HCT116 (cell line): ENCODE measurements around the gene SEMA5A. TPM values are rescaled to one million over a fixed set of nuclear protein-coding genes. Genes with fewer than 3 reads are reported as not detected.

Experiments used
- ATAC-seq: fragments of 200-7000 bp; cut with Tn5 transposase; 2 replicates; pipeline ENCODE4 v1.9.1; 2020; ENCODE audit warnings: mild to moderate bottlenecking, moderate library complexity
- BruUV-seq: library from RNA; stranded (reverse); fragments of 400-500 nt; replicated peaks from 2 replicates; lab custom pipeline; 2021; lab: Mats Ljungman, UMichigan
- CTCF ChIA-PET: fragments of 300-600 bp; sonication (Branson Sonifier 250); formaldehyde crosslinking; loops from one replicate; lab custom pipeline; 2021; ENCODE audit warnings: antibody characterized with exemption; lab: Charles Lee
- POLR2A ChIA-PET: fragments of 300-600, 350-600 bp; sonication (Branson Sonifier 250); formaldehyde crosslinking; loops from one replicate; lab custom pipeline; 2021; ENCODE audit warnings: antibody characterized with exemption; lab: Charles Lee
- RAD21 ChIA-PET, 2 experiments: fragments of 300-600 bp; sonication (Branson Sonifier 250); formaldehyde crosslinking; loops; one replicate each; lab custom pipeline; 2023; ENCODE audit warnings: low total read pairs in 2 of 2; ENCODE audit not compliant: uncharacterized antibody in 2 of 2, unreplicated experiment in 2 of 2, low non-redundant PET in 1 of 2; lab: Charles Lee
- DNase-seq: peaks from one replicate; pipeline ENCODE4 v3.0.0-alpha.2; 2010; ENCODE audit warnings: low read depth, low spot score
- H2AFZ ChIP-seq: fragments of 200-600 bp; shearing (Covaris generic), sonication (generic); 2 replicates; pipeline ENCODE4 v1.6.1; 2017; ENCODE audit warnings: low read depth, mixed run types, mixed read lengths, antibody characterized with exemption, low read length; ENCODE audit not compliant: poor library complexity, severe bottlenecking
- H3K27ac ChIP-seq: 2 replicates; pipeline ENCODE4 v1.5.1; 2012; ENCODE audit warnings: low read depth, low read length
- H3K27me3 ChIP-seq: fragments of 200-600 bp; sonication (generic); 2 replicates; pipeline ENCODE4 v1.6.1; 2016; ENCODE audit warnings: mixed run types, low read length, mixed read lengths; ENCODE audit not compliant: insufficient read depth
- H3K36me3 ChIP-seq, 2 experiments: fragments of 200-500 bp in 1 of 2; fragments of 200-600 bp in 1 of 2; sonication (Bioruptor generic) in 1 of 2; sonication (generic) in 1 of 2; 2 replicates each; pipeline versions ENCODE4 v1.5.1 to v1.6.1; 2014 to 2016; ENCODE audit warnings: low read length in 2 of 2, inconsistent platforms in 1 of 2, mixed read lengths in 1 of 2, mixed run types in 1 of 2; ENCODE audit not compliant: insufficient read depth in 2 of 2, control insufficient read depth in 1 of 2
- H3K4me1 ChIP-seq, 2 experiments: fragments of 200-600 bp in 1 of 2; sonication (generic) in 1 of 2; 2 replicates each; pipeline versions ENCODE4 v1.5.1 to v1.6.1; 2012 to 2017; ENCODE audit warnings: low read length in 2 of 2, inconsistent platforms in 1 of 2, mild to moderate bottlenecking in 1 of 2, mixed read lengths in 1 of 2, mixed run types in 1 of 2, moderate library complexity in 1 of 2; ENCODE audit not compliant: insufficient read depth in 2 of 2, control insufficient read depth in 1 of 2
- H3K4me2 ChIP-seq: fragments of 200-600 bp; sonication (generic); 2 replicates; pipeline ENCODE4 v1.6.1; 2017; ENCODE audit warnings: mixed run types, low read length, mixed read lengths
- H3K4me3 ChIP-seq, 2 experiments: fragments of 200-600 bp in 1 of 2; sonication (generic) in 1 of 2; replicated peaks in 1 of 2; 2 replicates each; pipeline ENCODE4 v1.5.1; 2011 to 2016; ENCODE audit warnings: low read length in 2 of 2, control low read depth in 1 of 2, low read depth in 1 of 2, mild to moderate bottlenecking in 1 of 2, mixed read lengths in 1 of 2, mixed run types in 1 of 2
- H3K79me2 ChIP-seq: fragments of 200-600 bp; sonication (generic); 2 replicates; pipeline ENCODE4 v1.6.1; 2017; ENCODE audit warnings: mild to moderate bottlenecking, mixed run types, low read length, moderate library complexity, mixed read lengths; ENCODE audit not compliant: insufficient read depth
- H3K9ac ChIP-seq: fragments of 200-600 bp; sonication (generic); 2 replicates; pipeline ENCODE4 v1.6.1; 2016; ENCODE audit warnings: low read length, mixed read lengths
- H3K9me2 ChIP-seq: fragments of 200-600 bp; sonication (generic), shearing (Covaris generic); 2 replicates; pipeline ENCODE4 v1.6.1; 2017; ENCODE audit warnings: mixed run types, mild to moderate bottlenecking, moderate library complexity; ENCODE audit not compliant: insufficient read depth
- H3K9me3 ChIP-seq, 2 experiments: fragments of 200-500 bp in 1 of 2; fragments of 200-600 bp in 1 of 2; sonication (Bioruptor generic) in 1 of 2; sonication (generic) in 1 of 2; 2 replicates each; pipeline ENCODE4 v1.6.1; 2014 to 2017; ENCODE audit warnings: low read length in 2 of 2, mixed read lengths in 2 of 2, inconsistent platforms in 1 of 2, low read depth in 1 of 2, mild to moderate bottlenecking in 1 of 2, mixed run types in 1 of 2, moderate library complexity in 1 of 2; ENCODE audit not compliant: control insufficient read depth in 1 of 2, insufficient read depth in 1 of 2
- H4K20me1 ChIP-seq: fragments of 200-600 bp; sonication (generic), shearing (Covaris generic); 2 replicates; pipeline ENCODE4 v1.6.1; 2017; ENCODE audit warnings: mixed run types, mild to moderate bottlenecking, moderate library complexity; ENCODE audit not compliant: insufficient read depth
- ATF3 ChIP-seq: IDR thresholded peaks from 2 replicates; pipeline ENCODE4 v1.6.1; 2012
- CBX3 ChIP-seq: IDR thresholded peaks from 2 replicates; pipeline ENCODE4 v1.6.1; 2012; ENCODE audit warnings: low read depth
- CTCF ChIP-seq, 3 experiments: fragments of 200-600 bp in 1 of 3; sonication (generic) in 1 of 3; IDR thresholded peaks in 2 of 3; conservative IDR thresholded peaks in 1 of 3; 2 replicates each; pipeline ENCODE4 v1.5.1; 2012 to 2017; ENCODE audit warnings: low read depth in 2 of 3, low read length in 2 of 3, antibody characterized with exemption in 1 of 3, borderline replicate concordance in 1 of 3, control low read depth in 1 of 3, mild to moderate bottlenecking in 1 of 3, mixed read lengths in 1 of 3, mixed run types in 1 of 3, moderate library complexity in 1 of 3; ENCODE audit not compliant: insufficient read depth in 1 of 3
- ELF1 ChIP-seq: IDR thresholded peaks from 2 replicates; pipeline ENCODE4 v1.6.1; 2012; ENCODE audit warnings: low read depth, borderline replicate concordance
- EZH2 ChIP-seq: fragments of 200-600 bp; sonication (generic); IDR thresholded peaks from 2 replicates; pipeline ENCODE4 v1.6.1; 2017; ENCODE audit warnings: antibody characterized with exemption, mixed run types
- FOSL1 ChIP-seq: IDR thresholded peaks from 2 replicates; pipeline ENCODE4 v1.6.1; 2012; ENCODE audit warnings: low read depth
- JUND ChIP-seq: IDR thresholded peaks from 2 replicates; pipeline ENCODE4 v1.6.1; 2012
- RAD21 ChIP-seq: IDR thresholded peaks from 2 replicates; pipeline ENCODE4 v1.6.1; 2012; ENCODE audit warnings: low read depth, mild to moderate bottlenecking
- SRF ChIP-seq: IDR thresholded peaks from 2 replicates; pipeline ENCODE4 v1.6.1; 2012; ENCODE audit warnings: low read depth
- ZBTB33 ChIP-seq: IDR thresholded peaks from 2 replicates; pipeline ENCODE4 v1.6.1; 2011; ENCODE audit warnings: mild to moderate bottlenecking, low read length, moderate library complexity; ENCODE audit not compliant: insufficient replicate concordance; ENCODE audit errors: extremely low read depth
- ZFX ChIP-seq: fragments of 450-650 bp; IDR thresholded peaks from 2 replicates; pipeline ENCODE4 v1.6.1; 2017
- intact Hi-C: fragments of 100-400 bp; cut with micrococcal nuclease; formaldehyde crosslinking; loops from 2 replicates; pipeline ENCODE4 v1.10.0; 2022
- total RNA-seq: library from RNA; stranded (reverse); gene quantifications from one replicate; pipeline ENCODE4 v1.2.1, GENCODE V29; 2021; ENCODE audit not compliant: unreplicated experiment
- TF ChIP-seq, protein P1 (sequence below): IDR thresholded peaks from 2 replicates; pipeline ENCODE4 v1.6.1; 2012
- TF ChIP-seq, protein P2 (sequence below): IDR thresholded peaks from 2 replicates; pipeline ENCODE4 v1.6.1; 2012; ENCODE audit warnings: low read depth

The SEMA5A gene
- total RNA-seq, 1 experiment from 2014 or later = 0.02 TPM

GRCh38 chr5:9496801-9497200, 49.1 kb downstream of the SEMA5A start:
- TF ChIP-seq CTCF (IDR thresholded peaks at IDR 0.05 in 2 of 3, conservative IDR thresholded peaks at IDR 0.05 in 1 of 3; ENCODE audit: borderline replicate concordance in 1 of 3, insufficient read depth in 1 of 3, low read depth in 2 of 3, low read length in 2 of 3) (no peak), ATF3 (no peak), FOSL1 (no peak), EZH2 (no peak), SRF (no peak), JUND (no peak)
- TF ChIP-seq, protein P1, sequence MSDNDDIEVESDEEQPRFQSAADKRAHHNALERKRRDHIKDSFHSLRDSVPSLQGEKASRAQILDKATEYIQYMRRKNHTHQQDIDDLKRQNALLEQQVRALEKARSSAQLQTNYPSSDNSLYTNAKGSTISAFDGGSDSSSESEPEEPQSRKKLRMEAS = no peak
- Histone ChIP-seq H3K79me2 (no peaks in the 10 kb centered on the region), H3K4me2 (no peak overlapping the region), H3K4me3 (no peak overlapping the region), H3K9me3 (peaks cover 0 to 24% of the 10 kb centered on the region in 2 experiments; a peak in 2 of 4 replicates), H3K9ac (no peak overlapping the region), H4K20me1 (no peaks in the 10 kb centered on the region), H3K9me2 (no peaks in the 10 kb centered on the region), H3K27me3 (no peaks in the 10 kb centered on the region), H2AFZ (no peak overlapping the region), H3K36me3 (no peaks in the 10 kb centered on the region), H3K4me1 (no peaks in the 10 kb centered on the region), H3K27ac (no peak overlapping the region)
- POLR2A ChIA-PET = no interaction called here
- DNase-seq (no peak), ATAC-seq (no peak)
- intact Hi-C loops = no loop called here
- RAD21 ChIA-PET = no interaction called here
- CTCF ChIA-PET = no interaction called here
- no TSS peak for BruUV-seq

DNA sequence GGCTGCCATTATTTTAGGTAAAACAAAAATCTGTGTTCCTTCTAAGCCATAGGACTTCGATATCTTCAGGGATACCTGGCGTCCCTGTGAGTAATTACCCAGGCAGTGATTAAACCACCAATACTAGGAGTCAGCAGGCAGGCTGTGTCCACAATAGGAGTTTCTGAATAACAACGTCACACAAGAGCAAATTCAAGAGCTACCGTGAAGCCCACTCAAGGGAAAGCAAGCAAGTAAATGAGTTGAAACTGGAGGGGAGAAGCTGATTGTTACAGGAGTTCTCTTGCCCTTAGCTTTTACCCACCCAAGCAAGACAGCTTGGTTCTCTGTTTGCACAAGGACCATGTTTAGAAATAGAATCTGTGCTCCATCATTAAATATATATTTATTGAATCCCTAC, 50.8 kb downstream of the SEMA5A start:
- DNase-seq = no peak
- ChIA-PET POLR2A (no interaction called here), RAD21 (no interaction called here), CTCF (no interaction called here)
- Histone ChIP-seq H4K20me1 (no peaks in the 10 kb centered on the region), H3K4me2 (no peak overlapping the region), H3K9me2 (no peaks in the 10 kb centered on the region), H3K79me2 (no peaks in the 10 kb centered on the region), H3K27me3 (no peaks in the 10 kb centered on the region), H3K4me1 (no peaks in the 10 kb centered on the region), H3K9me3 (peaks cover 0 to 19% of the 10 kb centered on the region in 2 experiments; a peak in 2 of 4 replicates), H3K27ac (no peak overlapping the region), H2AFZ (no peak overlapping the region), H3K4me3 (no peak overlapping the region), H3K36me3 (no peaks in the 10 kb centered on the region), H3K9ac (no peak overlapping the region)
- intact Hi-C loops = no loop called here
- ATAC-seq = no peak
- no TSS peak for BruUV-seq
- TF ChIP-seq EZH2 = no peak
- TF ChIP-seq ELF1 = no peak
- TF ChIP-seq, protein P2, sequence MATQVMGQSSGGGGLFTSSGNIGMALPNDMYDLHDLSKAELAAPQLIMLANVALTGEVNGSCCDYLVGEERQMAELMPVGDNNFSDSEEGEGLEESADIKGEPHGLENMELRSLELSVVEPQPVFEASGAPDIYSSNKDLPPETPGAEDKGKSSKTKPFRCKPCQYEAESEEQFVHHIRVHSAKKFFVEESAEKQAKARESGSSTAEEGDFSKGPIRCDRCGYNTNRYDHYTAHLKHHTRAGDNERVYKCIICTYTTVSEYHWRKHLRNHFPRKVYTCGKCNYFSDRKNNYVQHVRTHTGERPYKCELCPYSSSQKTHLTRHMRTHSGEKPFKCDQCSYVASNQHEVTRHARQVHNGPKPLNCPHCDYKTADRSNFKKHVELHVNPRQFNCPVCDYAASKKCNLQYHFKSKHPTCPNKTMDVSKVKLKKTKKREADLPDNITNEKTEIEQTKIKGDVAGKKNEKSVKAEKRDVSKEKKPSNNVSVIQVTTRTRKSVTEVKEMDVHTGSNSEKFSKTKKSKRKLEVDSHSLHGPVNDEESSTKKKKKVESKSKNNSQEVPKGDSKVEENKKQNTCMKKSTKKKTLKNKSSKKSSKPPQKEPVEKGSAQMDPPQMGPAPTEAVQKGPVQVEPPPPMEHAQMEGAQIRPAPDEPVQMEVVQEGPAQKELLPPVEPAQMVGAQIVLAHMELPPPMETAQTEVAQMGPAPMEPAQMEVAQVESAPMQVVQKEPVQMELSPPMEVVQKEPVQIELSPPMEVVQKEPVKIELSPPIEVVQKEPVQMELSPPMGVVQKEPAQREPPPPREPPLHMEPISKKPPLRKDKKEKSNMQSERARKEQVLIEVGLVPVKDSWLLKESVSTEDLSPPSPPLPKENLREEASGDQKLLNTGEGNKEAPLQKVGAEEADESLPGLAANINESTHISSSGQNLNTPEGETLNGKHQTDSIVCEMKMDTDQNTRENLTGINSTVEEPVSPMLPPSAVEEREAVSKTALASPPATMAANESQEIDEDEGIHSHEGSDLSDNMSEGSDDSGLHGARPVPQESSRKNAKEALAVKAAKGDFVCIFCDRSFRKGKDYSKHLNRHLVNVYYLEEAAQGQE = no peak
- no peak for TF ChIP-seq ZFX
- TF ChIP-seq CBX3 = no peak
- TF ChIP-seq, protein P1 = no peak
- no peak for TF ChIP-seq ZBTB33
- no peak for TF ChIP-seq RAD21
